Fibroblast of mammary gland (primary cell): ENCODE results near the gene ADAMTS14.

Experiments used
- DNase-seq: peaks from one replicate; pipeline ENCODE4 v3.0.0-alpha.2; 2010; ENCODE audit warnings: low read depth
- H3K4me3 ChIP-seq: 2 replicates; pipeline ENCODE4 v1.5.1; 2011; ENCODE audit warnings: low read depth, mild to moderate bottlenecking, low read length, moderate library complexity; ENCODE audit not compliant: control insufficient read depth
- CTCF ChIP-seq: conservative IDR thresholded peaks from 2 replicates; pipeline ENCODE4 v1.5.1; 2011; ENCODE audit warnings: low read depth, low read length, inconsistent platforms; ENCODE audit not compliant: control insufficient read depth, insufficient read depth

Gene ADAMTS14

GRCh38 chr10:70691611-70692010 is 19.3 kb downstream of the ADAMTS14 start:
- TF ChIP-seq CTCF: no peak
- no peak overlapping the region for H3K4me3 ChIP-seq
- no peak for DNase-seq

GRCh38 chr10:70692043-70692603 is 19.8 kb downstream of the ADAMTS14 start:
- DNase-seq: no peak
- no peak for TF ChIP-seq CTCF
- no peak overlapping the region for H3K4me3 ChIP-seq

GRCh38 chr10:70693619-70694335 is 21.5 kb downstream of the ADAMTS14 start:
- no peak for TF ChIP-seq CTCF
- H3K4me3 ChIP-seq: peak overlapping the region; percentile 9
- peak; percentile 97 for DNase-seq

- peak; percentile 97 for DNase-seq
- peak overlapping the region; percentile 9 for H3K4me3 ChIP-seq
- no peak for TF ChIP-seq CTCF
These were observed 22.3 kb downstream of the ADAMTS14 start for GRCh38 chr10:70694418-70695141.

- DNase-seq: peak; percentile 19
- TF ChIP-seq CTCF: no peak
- H3K4me3 ChIP-seq: no peak overlapping the region
These were observed 23.1 kb downstream of the ADAMTS14 start for GRCh38 chr10:70695241-70696030.

GRCh38 chr10:70698211-70698610 is 25.9 kb downstream of the ADAMTS14 start:
- TF ChIP-seq CTCF: no peak
- H3K4me3 ChIP-seq: no peak overlapping the region
- DNase-seq: no peak
